Right atrium auricular region (tissue), 2 donors: ENCODE data around the gene SLC35A4. TPM values are rescaled to one million over a fixed set of nuclear protein-coding genes. Genes with fewer than 3 reads are reported as not detected.

Experiments used
- DNase-seq: peaks from one replicate; pipeline ENCODE4 v3.0.0-alpha.2; 2019; ENCODE audit warnings: low spot score
- H3K27ac ChIP-seq, 2 donors: fragments of 200-600 bp; sonication (generic); 1 replicate in 1 of 2; 2 replicates in 1 of 2; pipeline ENCODE4 v1.5.1; 2016 to 2019
- H3K27me3 ChIP-seq, 2 donors: fragments of 200-600 bp; sonication (generic); one replicate each; pipeline versions ENCODE4 v1.5.1 to v1.6.0; 2017 to 2019
- H3K36me3 ChIP-seq: fragments of 200-600 bp; sonication (generic); one replicate; pipeline ENCODE4 v1.5.1; 2016
- H3K4me1 ChIP-seq, 2 donors: fragments of 200-600 bp; sonication (generic); one replicate each; pipeline versions ENCODE4 v1.5.1 to v1.6.0; 2017 to 2019
- H3K4me3 ChIP-seq, 2 donors: fragments of 200-600 bp; sonication (generic); 1 replicate in 1 of 2; 2 replicates in 1 of 2; pipeline ENCODE4 v1.5.1; 2017 to 2019; ENCODE audit warnings: mild to moderate bottlenecking in 1 of 2, moderate library complexity in 1 of 2
- H3K9me3 ChIP-seq, 2 donors: fragments of 200-600 bp; sonication (generic); one replicate each; pipeline ENCODE4 v1.5.1; 2019
- total RNA-seq, 2 donors: library from RNA; depleted of rRNA; stranded (reverse); fragments of >200 nt; gene quantifications; one replicate each; pipeline ENCODE4 v1.1.0, GENCODE V29; 2016
- TF ChIP-seq, protein P1 (sequence below), 2 donors: fragments of 200-600 bp; sonication (generic); IDR thresholded peaks; one replicate each; pipeline ENCODE4 v1.5.1; 2019; ENCODE audit warnings: antibody characterized with exemption in 2 of 2

Gene SLC35A4
- total RNA-seq, 2 donors from 2014 or later, result 47.4 to 63.9 TPM

- Histone ChIP-seq H3K27ac (peak overlapping the region; percentile 71 to 74), H3K36me3 (peaks cover 20% of the 10 kb centered on the region), H3K4me1 (peaks cover 0 to 80% of the 10 kb centered on the region in 2 donors), H3K9me3 (no peaks in the 10 kb centered on the region), H3K27me3 (no peaks in the 10 kb centered on the region), H3K4me3 (no peak overlapping the region)
- TF ChIP-seq, protein P1, sequence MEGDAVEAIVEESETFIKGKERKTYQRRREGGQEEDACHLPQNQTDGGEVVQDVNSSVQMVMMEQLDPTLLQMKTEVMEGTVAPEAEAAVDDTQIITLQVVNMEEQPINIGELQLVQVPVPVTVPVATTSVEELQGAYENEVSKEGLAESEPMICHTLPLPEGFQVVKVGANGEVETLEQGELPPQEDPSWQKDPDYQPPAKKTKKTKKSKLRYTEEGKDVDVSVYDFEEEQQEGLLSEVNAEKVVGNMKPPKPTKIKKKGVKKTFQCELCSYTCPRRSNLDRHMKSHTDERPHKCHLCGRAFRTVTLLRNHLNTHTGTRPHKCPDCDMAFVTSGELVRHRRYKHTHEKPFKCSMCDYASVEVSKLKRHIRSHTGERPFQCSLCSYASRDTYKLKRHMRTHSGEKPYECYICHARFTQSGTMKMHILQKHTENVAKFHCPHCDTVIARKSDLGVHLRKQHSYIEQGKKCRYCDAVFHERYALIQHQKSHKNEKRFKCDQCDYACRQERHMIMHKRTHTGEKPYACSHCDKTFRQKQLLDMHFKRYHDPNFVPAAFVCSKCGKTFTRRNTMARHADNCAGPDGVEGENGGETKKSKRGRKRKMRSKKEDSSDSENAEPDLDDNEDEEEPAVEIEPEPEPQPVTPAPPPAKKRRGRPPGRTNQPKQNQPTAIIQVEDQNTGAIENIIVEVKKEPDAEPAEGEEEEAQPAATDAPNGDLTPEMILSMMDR (IDR thresholded peaks at IDR 0.05), result no peak
- DNase-seq, result no peak
Observed at GRCh38 chr5:140570058-140570457, 5.4 kb downstream of the SLC35A4 start.

GRCh38 chr5:140570488-140570887 lies 5.9 kb downstream of the SLC35A4 start:
- peak overlapping the region; percentile 71 to 74 for H3K27ac ChIP-seq
- H3K4me1 ChIP-seq, result peaks cover 0 to 76% of the 10 kb centered on the region in 2 donors
- peaks cover 20% of the 10 kb centered on the region for H3K36me3 ChIP-seq
- DNase-seq, result no peak
- H3K9me3 ChIP-seq, result no peaks in the 10 kb centered on the region
- no peaks in the 10 kb centered on the region for H3K27me3 ChIP-seq
- TF ChIP-seq, protein P1 (IDR thresholded peaks at IDR 0.05), result no peak
- H3K4me3 ChIP-seq, result no peak overlapping the region

GRCh38 chr5:140571105-140571504 lies 6.5 kb downstream of the SLC35A4 start:
- TF ChIP-seq, protein P1 (IDR thresholded peaks at IDR 0.05), result no peak
- peaks cover 0 to 69% of the 10 kb centered on the region in 2 donors for H3K4me1 ChIP-seq

GRCh38 chr5:140573683-140574082 lies 9.1 kb downstream of the SLC35A4 start:
- Histone ChIP-seq H3K4me3 (no peak overlapping the region), H3K27ac (no peak overlapping the region), H3K36me3 (no peaks in the 10 kb centered on the region), H3K27me3 (no peaks in the 10 kb centered on the region), H3K4me1 (peaks cover 0 to 44% of the 10 kb centered on the region in 2 donors), H3K9me3 (no peaks in the 10 kb centered on the region)
- TF ChIP-seq, protein P1 (IDR thresholded peaks at IDR 0.05), result no peak
- DNase-seq, result no peak

More at GRCh38 chr5:140571105-140571504, 6.5 kb downstream of the SLC35A4 start:
- H3K4me3 ChIP-seq, result no peak overlapping the region
- DNase-seq, result no peak
- peak overlapping the region; percentile 71 to 74 for H3K27ac ChIP-seq
- H3K9me3 ChIP-seq, result no peaks in the 10 kb centered on the region
- peaks cover 20% of the 10 kb centered on the region for H3K36me3 ChIP-seq
- H3K27me3 ChIP-seq, result no peaks in the 10 kb centered on the region

- H3K4me1 ChIP-seq, result peaks cover 0 to 39% of the 10 kb centered on the region in 2 donors
- no peaks in the 10 kb centered on the region for H3K36me3 ChIP-seq
- H3K27me3 ChIP-seq, result no peaks in the 10 kb centered on the region
- DNase-seq, result no peak
- H3K4me3 ChIP-seq, result no peak overlapping the region
- H3K27ac ChIP-seq, result no peak overlapping the region
- TF ChIP-seq, protein P1 (IDR thresholded peaks at IDR 0.05), result no peak
- no peaks in the 10 kb centered on the region for H3K9me3 ChIP-seq
Observed at GRCh38 chr5:140574165-140574564, 9.5 kb downstream of the SLC35A4 start.

GRCh38 chr5:140575309-140575708 lies 10.7 kb downstream of the SLC35A4 start:
- DNase-seq, result no peak
- Histone ChIP-seq H3K27me3 (no peaks in the 10 kb centered on the region), H3K4me1 (peaks cover 0 to 27% of the 10 kb centered on the region in 2 donors), H3K36me3 (no peaks in the 10 kb centered on the region), H3K4me3 (no peak overlapping the region), H3K9me3 (no peaks in the 10 kb centered on the region), H3K27ac (no peak overlapping the region)
- TF ChIP-seq, protein P1 (IDR thresholded peaks at IDR 0.05), result peak in 1 of 2 donors; percentile 44
